HEK293 (cell line): ENCODE measurements around the gene COL18A1.

Source experiments
- AEBP2 ChIP-seq: fragments of 450-650 bp; formaldehyde crosslinking; IDR thresholded peaks from 2 replicates; pipeline ENCODE4 v1.5.1; 2016; ENCODE audit warnings: missing biosample characterization, missing genetic modification characterization, borderline replicate concordance
- BCL11B ChIP-seq: fragments of 450-650 bp; formaldehyde crosslinking; IDR thresholded peaks from 2 replicates; pipeline ENCODE4 v1.5.1; 2016; ENCODE audit warnings: low read depth, missing biosample characterization, missing genetic modification characterization
- BCL6B ChIP-seq: fragments of 450-650 bp; formaldehyde crosslinking; IDR thresholded peaks from 2 replicates; pipeline ENCODE4 v1.5.1; 2017; ENCODE audit warnings: missing biosample characterization, missing genetic modification characterization
- HOXC10 ChIP-seq: sonication (generic); formaldehyde crosslinking; IDR thresholded peaks from 2 replicates; pipeline ENCODE4 v1.8.1; 2023; ENCODE audit warnings: mild to moderate bottlenecking, missing genetic modification reagents
- MEIS1 ChIP-seq: sonication (generic); formaldehyde crosslinking; IDR thresholded peaks from 2 replicates; pipeline ENCODE4 v1.8.1; 2022; ENCODE audit warnings: missing genetic modification reagents, mild to moderate bottlenecking, borderline replicate concordance
- MYNN ChIP-seq: fragments of 450-650 bp; formaldehyde crosslinking; IDR thresholded peaks from 2 replicates; pipeline ENCODE4 v1.5.1; 2016; ENCODE audit warnings: missing biosample characterization, missing genetic modification characterization, borderline replicate concordance
- OVOL3 ChIP-seq: fragments of 450-650 bp; formaldehyde crosslinking; IDR thresholded peaks from 2 replicates; pipeline ENCODE4 v1.5.1; 2016; ENCODE audit warnings: missing biosample characterization, missing genetic modification characterization
- RBAK ChIP-seq: fragments of 450-650 bp; formaldehyde crosslinking; IDR thresholded peaks from 2 replicates; pipeline ENCODE4 v1.5.1; 2016; ENCODE audit warnings: missing biosample characterization, missing genetic modification characterization
- REPIN1 ChIP-seq: fragments of 450-650 bp; formaldehyde crosslinking; IDR thresholded peaks from 2 replicates; pipeline ENCODE4 v1.5.1; 2017; ENCODE audit warnings: missing biosample characterization, missing genetic modification characterization, low read depth
- SETDB1 ChIP-seq: IDR thresholded peaks from one replicate; pipeline ENCODE4 v1.6.1; 2017; ENCODE audit warnings: mild to moderate bottlenecking, low read length, moderate library complexity, mixed read lengths; ENCODE audit not compliant: insufficient read length
- SP7 ChIP-seq: fragments of 450-650 bp; formaldehyde crosslinking; IDR thresholded peaks from 2 replicates; pipeline ENCODE4 v1.5.1; 2016; ENCODE audit warnings: missing biosample characterization, missing genetic modification characterization
- TCF7L2 ChIP-seq: IDR thresholded peaks from 2 replicates; pipeline ENCODE4 v1.6.1; 2011; ENCODE audit warnings: low read depth, mild to moderate bottlenecking, inconsistent platforms, low read length, moderate library complexity, borderline replicate concordance
- YY1 ChIP-seq: fragments of 450-650 bp; formaldehyde crosslinking; IDR thresholded peaks from 2 replicates; pipeline ENCODE4 v1.5.1; 2018; ENCODE audit warnings: missing biosample characterization, missing genetic modification characterization
- YY2 ChIP-seq: fragments of 450-650 bp; formaldehyde crosslinking; IDR thresholded peaks from 2 replicates; pipeline ENCODE4 v1.5.1; 2016; ENCODE audit warnings: missing biosample characterization, missing genetic modification characterization
- ZBTB20 ChIP-seq: fragments of 450-650 bp; formaldehyde crosslinking; IDR thresholded peaks from 2 replicates; pipeline ENCODE4 v1.5.1; 2016; ENCODE audit warnings: missing biosample characterization, missing genetic modification characterization
- ZBTB48 ChIP-seq: fragments of 450-650 bp; formaldehyde crosslinking; IDR thresholded peaks from 2 replicates; pipeline ENCODE4 v1.5.1; 2016; ENCODE audit warnings: missing biosample characterization, missing genetic modification characterization
- ZFP69B ChIP-seq: fragments of 450-650 bp; formaldehyde crosslinking; IDR thresholded peaks from 2 replicates; pipeline ENCODE4 v1.5.1; 2016; ENCODE audit warnings: missing biosample characterization, missing genetic modification characterization
- ZNF133 ChIP-seq: fragments of 450-650 bp; formaldehyde crosslinking; IDR thresholded peaks from 2 replicates; pipeline ENCODE4 v1.5.1; 2016; ENCODE audit warnings: missing biosample characterization, missing genetic modification characterization
- ZNF146 ChIP-seq: fragments of 450-650 bp; formaldehyde crosslinking; IDR thresholded peaks from 2 replicates; pipeline ENCODE4 v1.5.1; 2016; ENCODE audit warnings: missing biosample characterization, missing genetic modification characterization
- ZNF174 ChIP-seq: fragments of 450-650 bp; formaldehyde crosslinking; IDR thresholded peaks from 2 replicates; pipeline ENCODE4 v1.5.0; 2017; ENCODE audit warnings: missing biosample characterization, mild to moderate bottlenecking, missing genetic modification characterization
- ZNF239 ChIP-seq: fragments of 450-650 bp; formaldehyde crosslinking; IDR thresholded peaks from 2 replicates; pipeline ENCODE4 v1.5.1; 2016; ENCODE audit warnings: missing biosample characterization, missing genetic modification characterization
- ZNF274 ChIP-seq, 2 experiments: fragments of 200-500 bp in 1 of 2; fragments of 450-650 bp in 1 of 2; sonication (Bioruptor generic) in 1 of 2; formaldehyde crosslinking in 1 of 2; IDR thresholded peaks; 2 replicates each; pipeline versions ENCODE4 v1.5.1 to v1.6.1; 2014 to 2016; ENCODE audit warnings: borderline replicate concordance in 1 of 2, inconsistent platforms in 1 of 2, low read length in 1 of 2, missing biosample characterization in 1 of 2, missing genetic modification characterization in 1 of 2
- ZNF302 ChIP-seq: fragments of 450-650 bp; formaldehyde crosslinking; IDR thresholded peaks from 2 replicates; pipeline ENCODE4 v1.5.1; 2016; ENCODE audit warnings: missing biosample characterization, missing genetic modification characterization, low read depth
- ZNF362 ChIP-seq: fragments of 450-650 bp; formaldehyde crosslinking; IDR thresholded peaks from 2 replicates; pipeline ENCODE4 v1.5.1; 2016; ENCODE audit warnings: missing biosample characterization, missing genetic modification characterization
- ZNF449 ChIP-seq: fragments of 450-650 bp; formaldehyde crosslinking; IDR thresholded peaks from 2 replicates; pipeline ENCODE4 v1.5.1; 2017; ENCODE audit warnings: missing biosample characterization, mild to moderate bottlenecking, missing genetic modification characterization, moderate library complexity
- ZNF558 ChIP-seq: fragments of 450-650 bp; formaldehyde crosslinking; IDR thresholded peaks from 2 replicates; pipeline ENCODE4 v1.5.1; 2016; ENCODE audit warnings: missing biosample characterization, missing genetic modification characterization
- ZNF585B ChIP-seq: fragments of 450-650 bp; formaldehyde crosslinking; IDR thresholded peaks from 2 replicates; pipeline ENCODE4 v1.5.1; 2016; ENCODE audit warnings: missing biosample characterization, missing genetic modification characterization
- ZNF626 ChIP-seq: fragments of 450-650 bp; sonication (Bioruptor Pico); formaldehyde crosslinking; IDR thresholded peaks from 2 replicates; pipeline ENCODE4 v1.5.1; 2018; ENCODE audit warnings: missing biosample characterization, missing genetic modification characterization, inconsistent platforms
- ZNF660 ChIP-seq: fragments of 450-650 bp; IDR thresholded peaks from 2 replicates; pipeline ENCODE4 v1.5.1; 2018; ENCODE audit warnings: missing biosample characterization, mild to moderate bottlenecking, missing genetic modification characterization
- ZNF670 ChIP-seq: fragments of 450-650 bp; formaldehyde crosslinking; IDR thresholded peaks from 2 replicates; pipeline ENCODE4 v1.5.1; 2016; ENCODE audit warnings: missing biosample characterization, missing genetic modification characterization, low read depth
- ZNF677 ChIP-seq: fragments of 450-650 bp; IDR thresholded peaks from 2 replicates; pipeline ENCODE4 v1.5.0; 2018; ENCODE audit warnings: missing biosample characterization, mild to moderate bottlenecking, missing genetic modification characterization, moderate library complexity
- ZNF701 ChIP-seq: fragments of 450-650 bp; formaldehyde crosslinking; IDR thresholded peaks from 2 replicates; pipeline ENCODE4 v1.5.1; 2016; ENCODE audit warnings: missing biosample characterization, missing genetic modification characterization
- ZNF76 ChIP-seq: fragments of 450-650 bp; formaldehyde crosslinking; IDR thresholded peaks from 2 replicates; pipeline ENCODE4; 2016; ENCODE audit warnings: low read depth, missing biosample characterization, missing genetic modification characterization, borderline replicate concordance
- ZNF776 ChIP-seq: fragments of 450-650 bp; formaldehyde crosslinking; IDR thresholded peaks from 2 replicates; pipeline ENCODE4 v1.5.0; 2017; ENCODE audit warnings: missing biosample characterization, missing genetic modification characterization, borderline replicate concordance
- ZNF785 ChIP-seq: fragments of 450-650 bp; formaldehyde crosslinking; IDR thresholded peaks from 2 replicates; pipeline ENCODE4 v1.5.1; 2016; ENCODE audit warnings: missing biosample characterization, missing genetic modification characterization
- ZNF830 ChIP-seq: fragments of 450-650 bp; IDR thresholded peaks from 2 replicates; pipeline ENCODE4 v1.5.0; 2018; ENCODE audit warnings: missing biosample characterization, missing genetic modification characterization, low read depth, mild to moderate bottlenecking, moderate library complexity
- ZNF837 ChIP-seq: fragments of 450-650 bp; formaldehyde crosslinking; IDR thresholded peaks from 2 replicates; pipeline ENCODE4 v1.5.1; 2016; ENCODE audit warnings: missing biosample characterization, missing genetic modification characterization

Gene COL18A1

GRCh38 chr21:45555557-45556301 is 150.8 kb downstream of the COL18A1 start (continued):
- TF ChIP-seq OVOL3: no peak
- no peak for TF ChIP-seq ZNF302 (tag by site-specific recombination)
- no peak for TF ChIP-seq ZNF701 (tag by site-specific recombination)
- TF ChIP-seq ZFP69B (tag by site-specific recombination): peak; percentile 94
- TF ChIP-seq ZNF677 (tag by site-specific recombination): no peak
- TF ChIP-seq ZNF174 (tag by site-specific recombination): no peak
- no peak for TF ChIP-seq YY2 (tag by site-specific recombination)
- no peak for TF ChIP-seq ZNF133 (tag by site-specific recombination)
- TF ChIP-seq AEBP2: no peak
- TF ChIP-seq ZNF670: no peak
- no peak for TF ChIP-seq REPIN1 (tag by site-specific recombination)
- TF ChIP-seq ZBTB20 (tag by site-specific recombination): peak; percentile 73; the same call in 1 of the 2 replicates
- 0 out of 2 replicates have a peak, but pooled peaks have one; percentile 20 for TF ChIP-seq ZNF146 (tag by site-specific recombination)
- TF ChIP-seq MYNN (tag by site-specific recombination): no peak
- TF ChIP-seq RBAK: no peak
- TF ChIP-seq TCF7L2: no peak
- TF ChIP-seq HOXC10 (CRISPR knock-in tag): no peak
- TF ChIP-seq ZNF449 (tag by site-specific recombination): no peak
- peak; percentile 81 for TF ChIP-seq ZNF785 (tag by site-specific recombination)
- no peak for TF ChIP-seq BCL11B (tag by site-specific recombination)
- TF ChIP-seq ZNF626: no peak
- no peak for TF ChIP-seq ZNF558 (tag by site-specific recombination)
- TF ChIP-seq ZBTB48 (tag by site-specific recombination): peak; percentile 69; the same call in 1 of the 2 replicates
- TF ChIP-seq ZNF585B (tag by site-specific recombination): no peak
- peak; percentile 47; the same call in 1 of the 2 replicates for TF ChIP-seq YY1 (tag by site-specific recombination)
- TF ChIP-seq ZNF660 (tag by site-specific recombination): no peak
- TF ChIP-seq SP7: peak; percentile 76
- peak; percentile 53; the same call in 1 of the 2 replicates for TF ChIP-seq ZNF76 (tag by site-specific recombination)
- TF ChIP-seq BCL6B (tag by site-specific recombination): no peak
- TF ChIP-seq ZNF776: no peak
- no peak for TF ChIP-seq ZNF239 (tag by site-specific recombination)
- peak; percentile 29 for TF ChIP-seq SETDB1
- TF ChIP-seq ZNF362: no peak
- no peak for TF ChIP-seq ZNF837 (tag by site-specific recombination)
- no peak for TF ChIP-seq ZNF274 (IDR thresholded peaks at IDR 0.05; ENCODE audit: low read length)
- TF ChIP-seq ZNF274 (tag by site-specific recombination; IDR thresholded peaks at IDR 0.05; ENCODE audit: borderline replicate concordance): no peak
- TF ChIP-seq MEIS1: no peak
- TF ChIP-seq ZNF830 (tag by site-specific recombination): no peak
